Measurements from ENCODE around the gene BNIP2. TPM values are rescaled to one million over a fixed set of nuclear protein-coding genes. Genes with fewer than 3 reads are reported as not detected.

Gene BNIP2
- total RNA-seq, 1 donor from 2014 or later: 66.6 TPM

DNA sequence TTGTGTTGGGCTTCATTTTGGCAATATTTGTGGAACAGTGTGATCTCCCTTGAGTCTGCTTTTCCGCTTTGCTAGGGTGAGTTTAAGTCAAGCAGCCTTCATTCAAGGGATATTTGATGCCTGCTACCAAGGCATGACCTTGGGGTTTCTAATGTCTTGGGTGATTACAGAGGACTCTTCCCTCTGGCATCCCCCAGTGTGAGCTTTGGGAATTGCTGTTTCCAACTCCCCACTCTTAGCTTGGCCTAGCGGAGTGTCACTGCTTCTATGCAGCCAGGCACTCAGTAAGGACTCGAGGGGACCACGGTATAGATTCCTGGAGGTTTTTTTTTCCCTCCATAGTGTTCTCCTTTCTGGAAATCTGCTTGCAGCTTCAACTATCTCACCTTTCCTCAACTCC is 56.4 kb downstream of the BNIP2 start:
- no peak for DNase-seq

GRCh38 chr15:59622289-59622688 is 66.8 kb downstream of the BNIP2 start:
- no peak for DNase-seq

- DNase-seq: no peak
Observed at GRCh38 chr15:59618406-59618805, 70.7 kb downstream of the BNIP2 start.

- no peak for DNase-seq
Observed at GRCh38 chr15:59616379-59616778, 72.7 kb downstream of the BNIP2 start.

GRCh38 chr15:59615661-59616060 is 73.5 kb downstream of the BNIP2 start:
- no peak for DNase-seq

DNA sequence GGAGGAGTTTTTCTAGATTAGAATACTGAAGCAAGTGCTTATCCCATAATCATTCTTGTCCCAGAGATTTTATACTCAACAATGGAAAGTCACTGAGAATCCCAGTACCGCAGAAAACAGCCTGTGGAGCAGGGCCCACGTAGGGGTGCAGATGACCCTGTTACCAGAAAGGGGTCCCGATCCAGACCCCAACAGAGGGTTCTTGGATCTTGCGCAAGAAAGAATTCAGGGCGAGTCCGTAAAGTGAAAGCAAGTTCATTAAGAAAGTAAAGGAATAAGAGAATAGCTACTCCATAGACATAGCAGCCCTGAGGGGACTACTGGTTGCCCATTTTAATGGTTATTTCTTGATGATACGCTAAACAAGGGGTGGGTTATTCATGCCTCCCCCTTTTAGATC is 75.0 kb downstream of the BNIP2 start:
- DNase-seq: no peak

DNA sequence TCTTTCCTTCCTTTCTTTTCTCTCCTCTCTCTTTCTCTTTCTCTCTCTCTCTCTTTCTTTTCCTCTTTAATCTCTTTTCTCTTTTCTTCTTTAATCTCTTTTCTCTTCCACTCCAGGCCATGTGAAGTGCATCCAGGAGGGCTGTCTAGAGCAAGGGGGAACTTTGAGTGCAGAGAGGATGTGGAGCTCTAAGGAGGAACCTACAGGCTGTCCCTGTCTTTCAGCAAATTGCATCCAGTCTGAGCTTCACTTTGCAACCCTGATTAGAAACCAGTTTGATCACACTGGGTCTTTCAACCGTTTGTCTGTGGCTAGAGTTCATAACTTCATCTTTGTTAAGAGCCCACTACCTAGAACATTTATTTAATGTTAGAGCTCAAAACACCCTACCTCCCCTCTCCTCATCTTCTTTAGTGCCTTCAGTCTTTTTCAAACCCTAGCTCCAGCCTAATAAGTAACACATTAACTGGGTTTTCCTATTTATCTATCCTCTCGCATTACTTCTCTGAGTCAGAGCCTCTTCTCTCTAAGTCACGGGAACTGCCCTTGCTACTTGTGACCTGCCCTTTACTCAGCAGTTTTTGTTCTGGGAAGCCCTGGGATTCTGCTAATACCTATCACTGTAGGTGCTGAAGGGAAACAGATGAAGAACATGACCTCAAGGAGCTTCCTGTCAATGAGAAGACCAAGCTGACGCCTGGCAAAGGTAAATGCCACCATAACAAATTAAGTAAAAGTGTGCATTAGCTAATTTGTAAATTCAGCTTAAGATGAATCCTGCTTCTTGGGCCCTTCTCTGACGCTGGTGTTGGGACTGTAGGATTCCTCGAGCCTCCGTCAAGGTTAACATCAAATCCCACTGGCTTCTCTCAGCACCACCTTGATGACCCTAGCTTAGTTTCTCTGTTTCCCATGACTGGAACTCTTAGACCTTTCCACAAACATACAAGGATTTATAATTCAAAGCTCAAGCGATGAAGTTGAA is 77.6 kb downstream of the BNIP2 start, which contains the start of gene GCNT3:
Gene GCNT3 (plus strand): TSS at position 508 of the 985 bp plus-strand sequence. CDS start 6,456 bp downstream, outside the sequence.
- DNase-seq: no peak

GRCh38 chr15:59609730-59610712 is 79.1 kb downstream of the BNIP2 start:
- DNase-seq: no peak

Other genes with a start within 250 kb of the BNIP2 start
- gene GCNT3, start 77.5 kb downstream of the BNIP2 start, total RNA-seq: not detected
- 25.7 TPM for gene GTF2A2, start 31.8 kb downstream of the BNIP2 start, total RNA-seq